ENCODE data around the gene SURF1.

DNA sequence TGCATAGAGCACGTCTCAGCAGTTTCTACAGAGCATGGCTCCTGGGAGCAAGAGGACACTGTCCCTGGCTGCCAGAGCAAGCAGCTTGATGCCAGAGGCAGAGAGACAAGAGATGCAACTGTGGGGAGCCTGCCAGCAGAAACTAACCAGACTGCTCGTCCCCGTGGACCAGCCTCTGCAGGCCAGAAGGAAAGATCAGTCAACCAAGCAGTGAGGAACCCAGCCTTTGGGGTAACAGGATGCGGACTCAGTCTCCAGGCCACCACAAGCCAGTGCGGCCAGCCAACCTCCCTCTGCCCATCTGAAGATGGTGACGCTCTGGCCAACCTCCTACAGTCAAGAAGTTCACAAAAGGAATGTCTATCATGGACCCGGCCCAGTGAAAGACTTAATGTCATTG, 15.9 kb upstream of the SURF1 start:
- no peak for TF ChIP-seq EZH2 (IDR thresholded peaks at IDR 0.05)
- TF ChIP-seq, protein P1, sequence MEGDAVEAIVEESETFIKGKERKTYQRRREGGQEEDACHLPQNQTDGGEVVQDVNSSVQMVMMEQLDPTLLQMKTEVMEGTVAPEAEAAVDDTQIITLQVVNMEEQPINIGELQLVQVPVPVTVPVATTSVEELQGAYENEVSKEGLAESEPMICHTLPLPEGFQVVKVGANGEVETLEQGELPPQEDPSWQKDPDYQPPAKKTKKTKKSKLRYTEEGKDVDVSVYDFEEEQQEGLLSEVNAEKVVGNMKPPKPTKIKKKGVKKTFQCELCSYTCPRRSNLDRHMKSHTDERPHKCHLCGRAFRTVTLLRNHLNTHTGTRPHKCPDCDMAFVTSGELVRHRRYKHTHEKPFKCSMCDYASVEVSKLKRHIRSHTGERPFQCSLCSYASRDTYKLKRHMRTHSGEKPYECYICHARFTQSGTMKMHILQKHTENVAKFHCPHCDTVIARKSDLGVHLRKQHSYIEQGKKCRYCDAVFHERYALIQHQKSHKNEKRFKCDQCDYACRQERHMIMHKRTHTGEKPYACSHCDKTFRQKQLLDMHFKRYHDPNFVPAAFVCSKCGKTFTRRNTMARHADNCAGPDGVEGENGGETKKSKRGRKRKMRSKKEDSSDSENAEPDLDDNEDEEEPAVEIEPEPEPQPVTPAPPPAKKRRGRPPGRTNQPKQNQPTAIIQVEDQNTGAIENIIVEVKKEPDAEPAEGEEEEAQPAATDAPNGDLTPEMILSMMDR (IDR thresholded peaks at IDR 0.05 in 2 of 3, conservative IDR thresholded peaks at IDR 0.05 in 1 of 3; ENCODE audit: borderline replicate concordance in 1 of 3, insufficient read depth in 1 of 3, low read depth in 2 of 3, low read length in 2 of 3) = no peak
- no peak for TF ChIP-seq RAD21 (IDR thresholded peaks at IDR 0.05; ENCODE audit: low read depth)
- no peak for TF ChIP-seq POLR2A (IDR thresholded peaks at IDR 0.05; ENCODE audit: borderline replicate concordance, extremely low read depth, insufficient read depth, insufficient read length)
- no peak for TF ChIP-seq YY1 (IDR thresholded peaks at IDR 0.05; ENCODE audit: extremely low read depth, insufficient replicate concordance, low read depth, low read length)
- TF ChIP-seq, protein P2, sequence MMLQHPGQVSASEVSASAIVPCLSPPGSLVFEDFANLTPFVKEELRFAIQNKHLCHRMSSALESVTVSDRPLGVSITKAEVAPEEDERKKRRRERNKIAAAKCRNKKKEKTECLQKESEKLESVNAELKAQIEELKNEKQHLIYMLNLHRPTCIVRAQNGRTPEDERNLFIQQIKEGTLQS (IDR thresholded peaks at IDR 0.05) = no peak
- TF ChIP-seq POLR2AphosphoS5 (IDR thresholded peaks at IDR 0.05; ENCODE audit: low read depth, low read length) = no peak
- TF ChIP-seq, protein P3, sequence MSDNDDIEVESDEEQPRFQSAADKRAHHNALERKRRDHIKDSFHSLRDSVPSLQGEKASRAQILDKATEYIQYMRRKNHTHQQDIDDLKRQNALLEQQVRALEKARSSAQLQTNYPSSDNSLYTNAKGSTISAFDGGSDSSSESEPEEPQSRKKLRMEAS (IDR thresholded peaks at IDR 0.05) = no peak
- no peak for TF ChIP-seq EZH2phosphoT487 (IDR thresholded peaks at IDR 0.05; ENCODE audit: borderline replicate concordance)
- no peak for TF ChIP-seq SIN3A (IDR thresholded peaks at IDR 0.05; ENCODE audit: low read depth)
- TF ChIP-seq TCF7L2 (IDR thresholded peaks at IDR 0.05; ENCODE audit: borderline replicate concordance, extremely low read depth, insufficient read depth, insufficient read length) = no peak
- TF ChIP-seq, protein P4, sequence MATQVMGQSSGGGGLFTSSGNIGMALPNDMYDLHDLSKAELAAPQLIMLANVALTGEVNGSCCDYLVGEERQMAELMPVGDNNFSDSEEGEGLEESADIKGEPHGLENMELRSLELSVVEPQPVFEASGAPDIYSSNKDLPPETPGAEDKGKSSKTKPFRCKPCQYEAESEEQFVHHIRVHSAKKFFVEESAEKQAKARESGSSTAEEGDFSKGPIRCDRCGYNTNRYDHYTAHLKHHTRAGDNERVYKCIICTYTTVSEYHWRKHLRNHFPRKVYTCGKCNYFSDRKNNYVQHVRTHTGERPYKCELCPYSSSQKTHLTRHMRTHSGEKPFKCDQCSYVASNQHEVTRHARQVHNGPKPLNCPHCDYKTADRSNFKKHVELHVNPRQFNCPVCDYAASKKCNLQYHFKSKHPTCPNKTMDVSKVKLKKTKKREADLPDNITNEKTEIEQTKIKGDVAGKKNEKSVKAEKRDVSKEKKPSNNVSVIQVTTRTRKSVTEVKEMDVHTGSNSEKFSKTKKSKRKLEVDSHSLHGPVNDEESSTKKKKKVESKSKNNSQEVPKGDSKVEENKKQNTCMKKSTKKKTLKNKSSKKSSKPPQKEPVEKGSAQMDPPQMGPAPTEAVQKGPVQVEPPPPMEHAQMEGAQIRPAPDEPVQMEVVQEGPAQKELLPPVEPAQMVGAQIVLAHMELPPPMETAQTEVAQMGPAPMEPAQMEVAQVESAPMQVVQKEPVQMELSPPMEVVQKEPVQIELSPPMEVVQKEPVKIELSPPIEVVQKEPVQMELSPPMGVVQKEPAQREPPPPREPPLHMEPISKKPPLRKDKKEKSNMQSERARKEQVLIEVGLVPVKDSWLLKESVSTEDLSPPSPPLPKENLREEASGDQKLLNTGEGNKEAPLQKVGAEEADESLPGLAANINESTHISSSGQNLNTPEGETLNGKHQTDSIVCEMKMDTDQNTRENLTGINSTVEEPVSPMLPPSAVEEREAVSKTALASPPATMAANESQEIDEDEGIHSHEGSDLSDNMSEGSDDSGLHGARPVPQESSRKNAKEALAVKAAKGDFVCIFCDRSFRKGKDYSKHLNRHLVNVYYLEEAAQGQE (IDR thresholded peaks at IDR 0.05; ENCODE audit: low read depth) = no peak
- no peak for TF ChIP-seq CEBPB (IDR thresholded peaks at IDR 0.05; ENCODE audit: low read depth)

Measured in HCT116 (cell line).